ENCODE measurements around the gene CSNK2A3.

DNA sequence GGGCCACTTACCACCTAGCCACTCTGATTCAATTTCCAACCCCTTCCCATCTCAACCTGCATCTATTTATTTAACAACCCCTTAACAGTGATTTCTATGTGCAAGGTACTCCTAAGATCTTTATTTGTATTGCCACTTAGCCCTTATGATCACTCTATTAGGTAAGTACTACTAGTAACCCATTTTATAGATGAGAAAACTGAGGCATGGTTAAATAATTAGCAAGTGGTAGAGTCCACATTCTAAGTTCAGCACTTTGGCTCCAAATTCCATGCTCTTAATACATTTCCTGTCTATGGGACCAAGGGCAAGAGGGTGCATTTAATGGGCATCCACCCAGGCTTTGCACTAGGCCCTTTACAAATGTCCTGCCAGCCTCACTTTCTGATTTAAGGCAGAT lies 38.1 kb upstream of the CSNK2A3 start:
- TF ChIP-seq POLR2A (IDR thresholded peaks at IDR 0.05): no peak
- TF ChIP-seq, protein P1, sequence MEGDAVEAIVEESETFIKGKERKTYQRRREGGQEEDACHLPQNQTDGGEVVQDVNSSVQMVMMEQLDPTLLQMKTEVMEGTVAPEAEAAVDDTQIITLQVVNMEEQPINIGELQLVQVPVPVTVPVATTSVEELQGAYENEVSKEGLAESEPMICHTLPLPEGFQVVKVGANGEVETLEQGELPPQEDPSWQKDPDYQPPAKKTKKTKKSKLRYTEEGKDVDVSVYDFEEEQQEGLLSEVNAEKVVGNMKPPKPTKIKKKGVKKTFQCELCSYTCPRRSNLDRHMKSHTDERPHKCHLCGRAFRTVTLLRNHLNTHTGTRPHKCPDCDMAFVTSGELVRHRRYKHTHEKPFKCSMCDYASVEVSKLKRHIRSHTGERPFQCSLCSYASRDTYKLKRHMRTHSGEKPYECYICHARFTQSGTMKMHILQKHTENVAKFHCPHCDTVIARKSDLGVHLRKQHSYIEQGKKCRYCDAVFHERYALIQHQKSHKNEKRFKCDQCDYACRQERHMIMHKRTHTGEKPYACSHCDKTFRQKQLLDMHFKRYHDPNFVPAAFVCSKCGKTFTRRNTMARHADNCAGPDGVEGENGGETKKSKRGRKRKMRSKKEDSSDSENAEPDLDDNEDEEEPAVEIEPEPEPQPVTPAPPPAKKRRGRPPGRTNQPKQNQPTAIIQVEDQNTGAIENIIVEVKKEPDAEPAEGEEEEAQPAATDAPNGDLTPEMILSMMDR (IDR thresholded peaks at IDR 0.05 in 8 of 11, conservative IDR thresholded peaks at IDR 0.05 in 3 of 11): no peak
- no peak for TF ChIP-seq POLR2AphosphoS5 (IDR thresholded peaks at IDR 0.05)

All from spleen (tissue), 7 donors.